ENCODE data around the gene TIGD1.

The TIGD1 gene

DNA sequence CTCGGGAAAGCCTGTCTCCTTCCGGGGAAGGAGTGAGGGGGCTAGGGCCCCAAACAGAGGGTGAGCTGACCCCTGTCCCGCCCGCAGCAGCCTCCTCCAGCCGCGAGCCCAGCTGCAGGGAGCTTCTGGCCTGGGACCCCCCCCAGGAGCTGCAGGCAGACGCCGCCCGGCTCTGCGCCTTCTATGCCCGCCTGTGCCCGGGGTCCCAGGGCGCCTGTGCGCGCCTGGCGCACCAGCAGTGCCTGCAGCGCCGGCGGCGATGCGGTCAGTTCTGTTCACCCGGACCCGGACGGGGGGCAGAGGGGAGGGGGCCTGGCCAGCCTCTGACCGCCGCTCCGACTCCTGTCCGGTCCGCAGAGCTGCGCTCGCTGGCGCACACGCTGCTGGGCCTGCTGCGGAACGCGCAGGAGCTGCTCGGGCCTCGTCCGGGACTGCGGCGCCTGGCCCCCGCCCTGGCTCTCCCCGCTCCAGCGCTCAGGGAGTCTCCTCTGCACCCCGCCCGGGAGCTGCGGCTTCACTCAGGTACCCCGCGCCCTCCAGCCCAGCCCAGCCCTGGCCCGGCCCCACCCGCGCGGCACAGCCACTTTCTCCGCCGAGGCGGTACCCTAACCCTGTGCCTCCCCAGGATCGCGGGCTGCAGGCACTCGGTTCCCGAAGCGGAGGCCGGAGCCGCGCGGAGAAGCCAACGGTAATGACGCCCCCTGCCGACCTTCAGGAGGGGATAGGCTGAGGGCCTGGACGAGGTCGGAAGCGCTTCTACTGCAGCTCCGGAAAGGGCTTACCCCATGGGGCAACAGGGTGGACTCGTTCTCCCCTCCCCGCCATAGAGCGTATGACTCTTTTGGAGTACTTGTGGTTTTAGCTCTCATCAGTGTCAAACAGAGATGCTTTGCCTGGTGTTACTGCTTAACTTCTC lies 26.4 kb downstream of the TIGD1 start:
- DNase-seq (ENCODE audit: low spot score), result peak; percentile 54

DNA sequence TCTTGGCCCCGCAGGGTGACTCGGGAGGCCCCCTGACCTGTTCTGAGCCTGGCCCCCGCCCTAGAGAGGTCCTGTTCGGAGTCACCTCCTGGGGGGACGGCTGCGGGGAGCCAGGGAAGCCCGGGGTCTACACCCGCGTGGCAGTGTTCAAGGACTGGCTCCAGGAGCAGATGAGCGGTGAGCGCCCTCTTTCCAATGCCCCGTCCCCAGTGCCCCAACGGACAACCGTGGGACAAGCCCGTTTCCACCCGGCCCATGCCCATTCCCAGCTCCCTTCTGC lies 27.0 kb downstream of the TIGD1 start:
- no peak for DNase-seq (ENCODE audit: low spot score)

DNA sequence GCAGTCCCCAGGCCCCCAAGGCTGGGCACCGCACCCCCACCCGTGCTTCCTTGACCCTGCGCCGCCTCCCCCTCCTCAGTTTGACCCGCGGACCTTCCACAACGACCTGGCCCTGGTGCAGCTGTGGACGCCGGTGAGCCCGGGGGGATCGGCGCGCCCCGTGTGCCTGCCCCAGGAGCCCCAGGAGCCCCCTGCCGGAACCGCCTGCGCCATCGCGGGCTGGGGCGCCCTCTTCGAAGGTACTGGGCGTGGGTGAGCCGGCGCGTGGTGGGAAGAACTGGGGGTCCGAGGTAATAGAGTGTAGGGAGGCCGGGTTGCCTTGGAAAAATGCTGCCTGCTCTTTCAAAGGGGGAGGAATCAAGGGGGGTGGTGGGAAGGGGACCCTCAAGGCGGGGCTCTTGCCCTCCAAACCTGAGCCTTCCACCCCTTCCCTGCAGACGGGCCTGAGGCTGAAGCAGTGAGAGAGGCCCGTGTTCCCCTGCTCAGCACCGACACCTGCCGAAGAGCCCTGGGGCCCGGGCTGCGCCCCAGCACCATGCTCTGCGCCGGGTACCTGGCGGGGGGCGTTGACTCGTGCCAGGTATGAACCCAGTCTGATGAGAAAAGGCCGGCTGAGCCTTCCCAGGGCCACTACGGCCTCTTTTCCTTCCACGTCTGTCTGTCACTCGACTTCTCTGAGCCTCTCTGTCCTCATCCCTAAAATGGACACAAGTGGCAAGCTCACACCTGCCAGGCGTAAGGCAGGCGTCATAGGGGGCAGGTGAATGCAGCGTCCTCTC lies 27.5 kb downstream of the TIGD1 start:
- no peak for DNase-seq (ENCODE audit: low spot score)

DNA sequence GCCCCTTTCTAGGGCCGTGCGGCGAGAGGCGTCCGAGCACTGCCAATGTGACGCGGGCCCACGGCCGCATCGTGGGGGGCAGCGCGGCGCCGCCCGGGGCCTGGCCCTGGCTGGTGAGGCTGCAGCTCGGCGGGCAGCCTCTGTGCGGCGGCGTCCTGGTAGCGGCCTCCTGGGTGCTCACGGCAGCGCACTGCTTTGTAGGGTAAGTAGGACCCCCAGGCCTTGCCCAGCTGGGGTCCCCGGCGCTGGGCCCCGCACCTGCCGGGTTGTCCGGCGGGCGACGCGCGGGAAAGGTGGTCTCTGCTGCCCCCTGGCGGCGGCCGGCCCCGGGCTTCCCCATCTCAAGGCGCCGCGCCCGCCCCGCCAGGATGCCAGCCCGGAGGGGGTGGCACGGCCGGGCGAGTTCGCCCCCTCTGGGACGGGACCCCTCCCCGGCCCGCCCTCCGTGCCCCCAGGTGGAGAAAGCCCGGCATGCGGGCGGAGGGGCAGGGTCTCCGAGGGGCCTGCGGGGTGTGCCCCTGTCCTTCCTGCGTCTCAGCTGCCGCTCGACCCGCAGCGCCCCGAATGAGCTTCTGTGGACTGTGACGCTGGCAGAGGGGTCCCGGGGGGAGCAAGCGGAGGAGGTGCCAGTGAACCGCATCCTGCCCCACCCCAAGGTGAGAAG lies 28.3 kb downstream of the TIGD1 start:
- peak; percentile 86 for DNase-seq (ENCODE audit: low spot score)

DNA sequence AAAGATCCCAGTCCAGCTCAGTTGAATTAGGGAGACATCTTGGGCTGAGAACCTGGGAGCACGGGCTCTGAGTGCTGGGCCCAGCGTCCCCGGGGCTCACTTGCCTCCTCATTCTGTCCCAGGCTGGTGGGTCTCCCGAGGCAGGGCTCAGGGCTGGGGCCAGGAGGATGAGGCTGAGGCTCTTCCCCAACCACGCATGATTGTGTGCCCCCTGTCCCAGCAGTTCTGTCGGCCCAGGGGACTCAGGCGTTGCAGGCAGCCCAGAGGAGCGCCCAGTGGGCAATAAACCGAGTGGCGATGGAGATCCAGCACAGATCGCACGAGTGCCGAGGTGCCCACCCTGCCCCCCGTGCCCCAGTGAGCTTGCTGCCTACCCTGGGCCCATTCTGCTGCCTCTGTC lies 29.3 kb downstream of the TIGD1 start:
- DNase-seq (ENCODE audit: low spot score), result no peak

DNA sequence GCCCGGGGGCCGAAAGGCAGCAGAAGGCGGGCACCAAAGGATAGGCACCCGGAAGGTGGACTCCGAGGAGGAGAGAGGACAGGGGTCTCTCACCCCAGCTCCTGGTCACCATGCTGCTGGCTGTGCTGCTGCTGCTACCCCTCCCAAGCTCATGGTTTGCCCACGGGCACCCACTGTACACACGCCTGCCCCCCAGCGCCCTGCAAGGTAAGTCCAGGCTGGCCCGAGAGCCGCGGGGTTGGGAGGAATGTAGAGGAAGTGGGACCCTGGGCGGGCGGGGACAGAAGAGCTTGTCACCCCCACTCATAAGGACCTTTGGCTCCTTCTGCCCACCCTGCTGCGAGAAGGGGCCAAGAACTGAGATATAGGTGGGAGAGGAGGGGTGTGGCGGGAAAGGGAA lies 29.9 kb downstream of the TIGD1 start:
- no peak for DNase-seq (ENCODE audit: low spot score)

DNA sequence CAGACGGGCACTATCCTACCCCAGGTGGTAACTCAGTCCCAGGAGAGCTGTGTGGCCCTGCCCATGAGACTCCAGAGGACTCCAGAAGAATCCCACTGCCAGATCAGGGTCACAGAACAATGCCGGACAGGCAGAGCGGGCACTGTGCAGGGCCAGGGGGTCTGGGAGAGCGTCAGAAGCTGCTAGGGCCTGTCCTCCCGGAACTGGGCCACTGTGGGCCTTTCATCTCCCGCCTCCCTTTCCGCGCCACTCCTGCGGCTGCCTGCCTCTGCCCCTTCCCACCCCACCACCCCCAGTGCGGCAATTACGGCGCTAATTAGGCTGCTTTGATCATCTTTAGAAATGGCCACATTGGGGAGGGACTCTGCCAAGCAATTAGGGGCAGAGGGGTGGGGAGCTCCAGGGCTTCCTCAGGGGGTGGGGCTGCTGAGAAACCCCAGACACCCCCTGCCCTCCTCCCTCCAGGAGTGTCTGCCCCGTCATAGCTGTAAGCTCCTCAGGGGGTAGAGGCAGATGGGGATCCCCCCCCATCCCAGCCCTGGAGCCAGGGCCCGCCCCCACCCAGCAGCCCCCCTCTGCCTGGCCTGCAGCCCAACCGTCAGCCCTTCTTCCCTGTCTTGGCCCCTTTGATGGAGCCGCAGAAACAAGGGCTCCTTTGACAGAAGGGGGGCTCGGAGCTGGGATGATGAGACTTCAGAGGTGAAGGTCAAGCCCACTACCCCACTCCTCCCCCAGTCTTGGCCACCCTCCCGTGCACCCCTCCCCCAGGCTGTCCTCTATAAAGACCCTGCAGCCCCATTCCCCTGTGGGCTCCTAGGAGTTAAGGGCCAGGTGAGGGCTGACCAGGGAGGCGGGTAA lies 30.5 kb downstream of the TIGD1 start, which contains the start of gene PRSS56:
Gene PRSS56, plus strand, starts transcription at position 808 of the 858 bp plus-strand sequence. CDS start 211 bp downstream, outside the sequence.
- no peak for DNase-seq (ENCODE audit: low spot score)

DNA sequence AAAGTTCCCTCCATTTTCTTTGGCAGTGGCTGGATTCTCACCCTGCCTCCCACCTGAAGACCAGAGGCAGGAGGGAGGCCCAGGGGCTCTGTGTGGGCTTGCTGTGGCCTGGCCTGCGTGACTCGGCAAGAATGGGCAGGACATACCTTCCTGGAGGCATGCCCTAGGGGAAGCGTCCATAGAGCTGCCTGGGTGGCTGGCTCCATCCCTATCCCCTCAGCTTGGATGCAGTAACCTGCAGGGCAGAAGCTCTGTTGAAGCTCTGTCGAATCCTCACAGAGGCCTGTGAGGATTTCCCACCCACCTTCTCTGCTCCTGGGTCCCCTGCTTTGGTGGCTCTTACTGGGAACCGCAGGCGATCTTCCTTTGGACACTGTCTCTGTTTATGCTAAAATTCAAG lies 31.5 kb downstream of the TIGD1 start:
- DNase-seq (ENCODE audit: low spot score), result no peak

DNA sequence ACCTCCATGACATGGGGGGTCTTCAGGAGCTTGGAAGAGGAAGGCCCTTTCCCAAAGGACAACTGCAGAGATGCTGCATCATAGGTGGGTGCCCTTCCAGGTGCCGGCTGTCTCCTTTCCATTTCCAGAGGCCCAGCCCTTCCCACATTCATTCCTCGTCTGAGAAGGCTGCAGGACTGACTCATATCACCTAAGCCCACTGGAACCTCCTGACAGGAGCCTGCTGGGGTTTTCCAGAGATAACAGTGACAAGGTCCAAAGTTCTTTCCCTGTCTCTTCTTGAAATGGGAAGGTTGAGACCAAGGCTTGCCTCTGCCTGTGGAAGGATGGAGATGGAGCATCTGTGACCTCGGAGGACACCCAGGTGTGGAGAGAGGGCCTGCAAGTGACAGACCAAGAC lies 33.8 kb downstream of the TIGD1 start:
- no peak for DNase-seq (ENCODE audit: low spot score)

DNA sequence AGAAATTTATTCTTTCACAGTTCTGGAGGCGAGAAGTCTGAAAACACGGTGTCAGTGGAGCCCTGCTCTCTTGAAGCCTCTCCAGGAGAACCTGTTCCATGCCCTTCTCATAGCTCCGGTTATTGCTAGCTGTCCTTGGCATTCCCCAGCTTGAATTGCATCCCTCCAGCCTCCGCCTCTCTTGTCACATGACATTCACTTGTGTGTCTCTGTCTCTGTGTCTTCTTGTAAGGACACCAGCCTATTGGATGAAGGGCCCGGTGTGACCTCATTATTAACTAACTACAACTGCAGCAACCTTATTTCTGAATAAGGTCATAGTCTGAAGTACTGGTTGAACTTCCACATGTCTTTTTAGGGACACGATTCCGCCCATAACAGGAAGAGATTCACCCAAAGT lies 34.7 kb downstream of the TIGD1 start:
- DNase-seq (ENCODE audit: low spot score), result no peak

DNA sequence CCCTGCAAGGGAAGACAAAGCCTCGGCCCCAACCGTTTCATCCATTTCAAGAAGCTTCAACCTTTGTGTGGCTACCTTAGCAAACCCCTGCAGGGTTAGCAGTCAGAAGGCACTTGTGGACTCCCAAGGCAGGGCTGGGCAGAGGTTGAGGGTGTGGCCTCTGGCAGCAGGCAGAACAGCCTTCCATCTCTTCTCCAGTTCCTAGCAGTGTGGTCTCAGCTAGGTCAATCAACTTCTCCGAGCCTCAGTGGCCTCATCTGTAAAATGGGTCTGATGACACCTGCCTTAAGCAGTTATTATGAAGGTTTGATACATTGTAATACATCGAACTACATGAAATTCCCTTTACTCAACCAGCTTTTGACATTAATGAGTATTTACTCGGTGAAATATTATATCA lies 37.0 kb downstream of the TIGD1 start:
- no peak for DNase-seq (ENCODE audit: low spot score)

DNA sequence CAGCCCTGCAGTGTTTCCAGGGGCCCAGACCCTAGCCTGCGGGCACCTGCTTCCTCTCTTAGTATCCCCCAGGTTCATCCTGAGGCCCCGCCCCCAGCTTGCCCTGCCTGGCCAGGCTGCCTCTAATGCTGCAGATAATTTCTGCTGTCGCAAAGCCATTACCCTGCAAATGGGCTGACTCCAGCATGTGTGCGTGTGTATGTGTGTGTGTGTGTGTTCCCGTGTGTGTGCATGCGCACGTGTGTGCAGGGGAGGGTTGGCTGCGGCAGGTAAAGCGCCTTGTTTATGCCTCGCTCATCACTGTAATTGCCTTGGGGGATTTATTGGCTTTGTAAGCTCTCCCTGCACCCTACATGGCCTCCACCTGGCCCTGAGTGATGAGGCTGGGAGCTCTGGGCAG lies 37.8 kb downstream of the TIGD1 start:
- no peak for DNase-seq (ENCODE audit: low spot score)

DNA sequence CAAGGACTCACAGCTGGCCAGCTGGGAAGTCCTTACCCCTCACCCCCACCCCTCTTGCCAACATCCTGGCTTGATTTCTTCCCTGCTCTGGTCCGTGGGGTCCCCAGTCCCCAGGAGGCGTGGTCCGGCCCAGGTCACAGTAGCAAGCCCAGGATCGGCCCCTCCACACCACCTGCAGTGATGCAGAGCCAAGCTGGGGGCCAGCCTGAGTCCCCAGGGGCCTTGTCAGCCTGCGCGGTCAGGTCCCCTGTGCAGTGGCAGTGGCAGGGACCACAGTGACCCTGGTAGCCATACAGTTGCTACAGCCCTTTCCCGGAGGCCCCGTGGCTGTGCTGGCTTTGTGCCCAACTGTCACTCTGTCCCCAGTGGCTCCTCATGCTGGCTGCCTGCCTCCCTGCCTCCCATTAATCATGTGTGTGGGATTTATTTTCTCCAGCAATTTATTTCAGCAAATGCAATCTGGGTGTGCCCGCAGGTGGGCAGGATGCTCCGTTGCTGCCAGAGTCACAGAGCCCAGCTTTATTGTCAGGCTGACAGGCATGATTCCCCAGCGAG lies 38.9 kb downstream of the TIGD1 start:
- no peak for DNase-seq (ENCODE audit: low spot score)

DNA sequence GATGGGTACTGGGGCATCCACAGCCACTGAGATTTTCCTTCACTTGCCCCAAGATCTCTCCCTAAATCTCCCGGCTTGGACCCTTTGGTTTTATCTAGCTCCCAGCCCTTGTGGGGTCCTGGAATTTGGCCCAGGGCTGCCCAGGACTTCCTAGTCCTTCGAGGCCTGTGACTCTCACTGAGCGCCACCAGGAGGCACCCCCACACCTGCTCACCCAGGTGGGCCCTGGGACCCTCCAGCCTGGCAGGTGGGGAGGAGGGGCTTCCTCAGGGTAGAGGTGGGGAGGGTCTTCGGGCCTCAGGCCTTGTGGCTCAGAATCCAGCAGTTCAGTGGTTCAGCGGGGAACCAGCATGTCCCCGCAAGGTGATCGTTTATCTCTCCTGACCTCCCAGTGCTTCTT lies 42.1 kb downstream of the TIGD1 start:
- no peak for DNase-seq (ENCODE audit: low spot score)

DNA sequence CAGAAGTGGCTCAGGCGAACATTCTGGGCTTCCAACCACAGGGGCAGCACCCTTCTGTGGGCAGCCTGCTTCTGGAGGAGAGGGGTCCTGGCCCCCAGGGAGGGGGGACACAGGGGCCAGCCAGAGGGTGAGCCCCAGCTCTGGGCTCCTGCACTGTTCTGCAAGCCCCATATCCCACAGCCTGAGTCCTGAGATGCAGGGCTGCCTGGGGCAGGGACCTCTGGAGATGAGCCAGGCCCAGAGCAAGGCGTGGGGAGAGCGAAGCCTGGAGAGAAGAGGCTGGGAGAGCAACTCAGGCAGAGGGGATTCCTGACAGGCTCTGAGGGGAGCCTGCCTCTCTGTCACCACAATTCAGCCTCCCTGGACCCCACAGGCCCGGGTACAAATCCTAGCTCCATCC lies 43.6 kb downstream of the TIGD1 start:
- DNase-seq (ENCODE audit: low spot score), result no peak

DNA sequence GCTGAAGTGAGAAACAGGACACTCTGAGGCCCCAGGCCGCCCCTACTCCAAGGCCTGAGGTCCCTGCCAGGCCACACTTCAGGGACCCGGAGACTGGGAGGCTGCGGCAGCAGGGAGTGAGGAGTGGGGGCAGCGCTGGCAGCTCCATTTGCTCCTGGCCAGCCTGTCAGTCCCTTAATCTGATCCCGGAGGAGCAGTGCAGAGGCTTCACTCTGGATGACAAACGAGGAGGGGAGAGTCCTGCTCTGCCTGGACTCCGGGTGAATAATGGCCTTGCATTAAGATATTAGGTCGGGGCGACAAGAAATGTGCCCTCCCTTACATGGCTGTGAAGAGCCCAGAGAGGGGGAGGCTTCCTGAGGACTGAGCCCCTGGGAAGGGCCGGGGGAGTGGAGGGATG lies 44.5 kb downstream of the TIGD1 start:
- no peak for DNase-seq (ENCODE audit: low spot score)

DNA sequence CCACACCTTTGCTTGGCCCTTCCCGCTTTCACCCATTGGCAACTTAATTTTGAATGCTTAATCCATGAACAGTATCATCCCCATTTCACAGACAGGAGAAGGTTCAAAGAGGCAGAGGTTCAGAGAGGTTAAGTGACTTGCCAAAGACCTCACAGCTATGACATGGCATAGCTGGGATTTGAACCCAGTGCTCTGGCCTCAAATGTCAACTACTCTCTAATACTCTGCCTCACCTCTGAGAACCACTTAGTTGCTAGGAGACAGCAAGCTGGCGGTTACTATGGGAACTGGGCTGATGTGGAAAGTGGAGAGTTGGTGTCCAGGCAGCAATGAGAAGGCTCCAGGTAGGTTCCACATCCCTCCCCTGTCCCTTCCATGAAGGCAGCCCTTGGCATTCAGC lies 45.9 kb downstream of the TIGD1 start:
- DNase-seq (ENCODE audit: low spot score), result no peak

DNA sequence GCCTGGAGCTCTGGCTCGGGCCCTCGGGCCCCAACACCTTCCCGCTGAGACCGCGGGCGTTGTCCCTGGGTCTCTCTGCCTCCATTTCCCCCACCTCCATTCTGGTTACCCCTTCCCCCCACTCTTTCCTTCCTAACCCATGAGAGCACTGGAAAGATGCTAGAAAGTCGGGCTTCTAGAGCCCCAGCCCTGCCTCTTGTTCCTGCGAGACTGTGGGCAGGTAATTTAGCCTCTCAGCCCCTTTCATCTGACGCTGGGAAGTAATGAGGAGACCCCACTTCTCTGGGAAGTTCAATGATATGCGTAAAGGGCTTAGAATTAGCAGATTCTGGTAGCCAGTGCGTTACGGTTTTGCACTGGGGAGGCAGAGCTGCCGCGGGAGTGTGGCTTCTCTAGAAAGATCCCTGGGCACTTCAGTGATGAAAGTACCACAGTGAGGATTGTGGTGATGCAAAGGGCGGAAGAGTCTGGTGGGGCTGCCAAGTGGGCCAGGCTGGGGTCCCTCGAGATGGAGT lies 46.5 kb downstream of the TIGD1 start:
- DNase-seq (ENCODE audit: low spot score), result no peak

DNA sequence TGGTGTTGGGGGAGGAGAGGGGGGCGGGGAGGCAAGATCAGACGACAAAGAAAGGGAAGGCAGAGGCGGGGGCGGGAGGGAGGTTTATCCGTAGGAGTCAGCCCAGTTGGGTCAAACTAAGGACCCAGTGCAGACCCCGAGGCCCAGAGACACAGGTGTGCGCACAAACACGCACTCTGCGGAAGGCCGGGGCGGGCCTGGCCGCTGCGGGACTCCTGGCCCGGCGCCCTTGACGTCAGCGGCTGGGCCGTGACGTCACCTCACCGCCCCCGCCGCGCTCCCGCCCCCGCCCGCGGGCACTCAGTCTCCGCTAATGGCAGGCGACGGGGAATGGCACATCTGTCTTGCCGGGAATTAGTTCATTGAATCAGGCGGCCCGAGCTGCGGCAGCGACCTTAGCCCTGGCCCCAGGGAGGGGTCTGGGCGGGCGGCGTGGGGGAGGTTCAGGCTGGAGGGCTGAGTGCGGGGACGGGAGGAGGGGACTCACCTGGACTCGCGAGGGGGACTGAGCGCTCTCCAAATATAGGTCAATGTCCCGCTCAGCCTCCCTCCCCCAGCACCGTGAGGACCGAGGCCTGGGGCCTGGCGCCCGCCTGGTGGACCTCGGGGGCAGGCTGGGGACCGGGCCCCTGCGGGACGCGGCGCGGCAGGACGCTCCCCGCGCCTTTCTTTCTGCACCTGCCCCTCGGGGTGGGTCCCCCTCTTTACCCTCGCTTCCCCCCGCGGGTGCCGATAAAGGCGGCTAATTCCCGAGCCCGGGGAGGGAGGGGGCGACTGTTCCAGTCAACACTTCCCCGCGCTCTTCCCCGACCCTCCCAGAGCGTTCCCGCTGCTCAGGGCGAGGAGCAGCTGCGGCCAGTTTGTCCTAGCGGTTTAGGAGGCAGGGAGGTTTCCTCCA lies 47.2 kb downstream of the TIGD1 start:
- DNase-seq (ENCODE audit: low spot score), result no peak

DNA sequence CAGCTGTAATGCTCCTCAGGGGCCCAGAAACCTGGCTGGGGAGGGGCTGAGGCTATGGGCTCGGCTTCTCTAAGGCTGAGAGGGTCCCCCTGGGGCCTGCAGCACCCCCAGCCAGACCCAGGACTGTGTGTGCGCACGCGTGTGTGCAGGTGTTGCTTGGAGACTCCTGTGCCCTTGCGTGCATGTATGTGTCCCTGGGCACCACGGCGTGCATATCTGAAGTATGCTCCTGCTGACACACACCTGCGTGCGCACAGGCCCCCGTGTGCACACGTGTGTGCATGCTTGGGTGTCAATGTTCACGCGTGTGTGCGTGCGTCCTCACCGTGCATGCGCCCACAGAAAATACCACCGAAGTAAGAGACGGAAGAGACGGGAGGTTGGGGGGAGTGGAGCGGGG lies 47.8 kb downstream of the TIGD1 start:
- no peak for DNase-seq (ENCODE audit: low spot score)

All from germinal center (tissue), 1 donor.